Endothelial cell of umbilical vein (primary cell): ENCODE data around the gene PHLPP2.

ENCODE experiments used
- CTCF ChIP-seq, 2 donors: IDR thresholded peaks; 1 replicate in 1 of 2; 2 replicates in 1 of 2; pipeline ENCODE4 v1.5.1; 2011; ENCODE audit warnings: low read length in 2 of 2, mild to moderate bottlenecking in 2 of 2, moderate library complexity in 2 of 2, control low read depth in 1 of 2, inconsistent platforms in 1 of 2, low read depth in 1 of 2; ENCODE audit not compliant: insufficient read depth in 1 of 2; ENCODE audit errors: extremely low read depth in 1 of 2
- EZH2 ChIP-seq: IDR thresholded peaks from 2 replicates; pipeline ENCODE4 v1.6.1; 2012; ENCODE audit warnings: borderline replicate concordance, low read depth, mild to moderate bottlenecking, moderate library complexity, low read length, inconsistent platforms; ENCODE audit not compliant: severe bottlenecking
- GATA2 ChIP-seq: IDR thresholded peaks from 2 replicates; pipeline ENCODE4 v1.7.0; 2011; ENCODE audit warnings: low read depth, mild to moderate bottlenecking, moderate library complexity, mixed read lengths, low read length; ENCODE audit not compliant: insufficient read length, insufficient read depth
- POLR2A ChIP-seq: IDR thresholded peaks from 2 replicates; pipeline ENCODE4 v1.6.1; 2012; ENCODE audit warnings: low read depth, mild to moderate bottlenecking, control low read depth, low read length
- POLR2AphosphoS5 ChIP-seq: IDR thresholded peaks from 2 replicates; pipeline ENCODE4 v1.6.1; 2012; ENCODE audit warnings: low read depth, mild to moderate bottlenecking, control low read depth, low read length, moderate library complexity; ENCODE audit not compliant: insufficient read depth
- TF ChIP-seq, protein P1 (sequence below): IDR thresholded peaks from 2 replicates; pipeline ENCODE4 v1.6.1; 2011; ENCODE audit not compliant: insufficient read depth, insufficient read length

DNA sequence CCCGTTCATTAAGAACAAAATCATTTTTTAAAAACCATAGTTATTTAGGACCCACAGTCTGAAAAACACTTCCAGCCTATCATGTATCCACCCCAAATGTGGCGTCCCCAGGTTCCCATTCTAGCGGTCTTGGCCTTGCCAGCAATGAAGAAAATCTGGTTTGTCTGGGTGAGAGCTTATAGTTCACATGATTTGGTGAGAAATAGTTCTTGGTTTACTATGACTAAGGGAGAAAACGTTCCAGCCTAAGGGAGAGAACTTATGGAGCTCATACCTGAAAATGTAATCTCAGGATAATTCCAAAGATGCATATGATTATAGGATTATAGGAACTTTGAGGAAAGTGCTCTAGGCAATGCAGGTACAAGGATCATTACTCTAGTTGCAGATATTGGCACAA is 93.7 kb downstream of the PHLPP2 start:
- no peak for TF ChIP-seq POLR2A
- no peak for TF ChIP-seq EZH2
- TF ChIP-seq GATA2: no peak
- TF ChIP-seq, protein P1, sequence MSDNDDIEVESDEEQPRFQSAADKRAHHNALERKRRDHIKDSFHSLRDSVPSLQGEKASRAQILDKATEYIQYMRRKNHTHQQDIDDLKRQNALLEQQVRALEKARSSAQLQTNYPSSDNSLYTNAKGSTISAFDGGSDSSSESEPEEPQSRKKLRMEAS: no peak
- TF ChIP-seq CTCF (IDR thresholded peaks at IDR 0.05; ENCODE audit: extremely low read depth in 1 of 2, insufficient read depth in 1 of 2, low read depth in 1 of 2, low read length in 2 of 2): no peak
- no peak for TF ChIP-seq POLR2AphosphoS5
